Measurements from ENCODE around the gene CCNB3. TPM values are rescaled to one million over a fixed set of nuclear protein-coding genes. Genes with fewer than 3 reads are reported as not detected.

CCNB3 gene, protein sequence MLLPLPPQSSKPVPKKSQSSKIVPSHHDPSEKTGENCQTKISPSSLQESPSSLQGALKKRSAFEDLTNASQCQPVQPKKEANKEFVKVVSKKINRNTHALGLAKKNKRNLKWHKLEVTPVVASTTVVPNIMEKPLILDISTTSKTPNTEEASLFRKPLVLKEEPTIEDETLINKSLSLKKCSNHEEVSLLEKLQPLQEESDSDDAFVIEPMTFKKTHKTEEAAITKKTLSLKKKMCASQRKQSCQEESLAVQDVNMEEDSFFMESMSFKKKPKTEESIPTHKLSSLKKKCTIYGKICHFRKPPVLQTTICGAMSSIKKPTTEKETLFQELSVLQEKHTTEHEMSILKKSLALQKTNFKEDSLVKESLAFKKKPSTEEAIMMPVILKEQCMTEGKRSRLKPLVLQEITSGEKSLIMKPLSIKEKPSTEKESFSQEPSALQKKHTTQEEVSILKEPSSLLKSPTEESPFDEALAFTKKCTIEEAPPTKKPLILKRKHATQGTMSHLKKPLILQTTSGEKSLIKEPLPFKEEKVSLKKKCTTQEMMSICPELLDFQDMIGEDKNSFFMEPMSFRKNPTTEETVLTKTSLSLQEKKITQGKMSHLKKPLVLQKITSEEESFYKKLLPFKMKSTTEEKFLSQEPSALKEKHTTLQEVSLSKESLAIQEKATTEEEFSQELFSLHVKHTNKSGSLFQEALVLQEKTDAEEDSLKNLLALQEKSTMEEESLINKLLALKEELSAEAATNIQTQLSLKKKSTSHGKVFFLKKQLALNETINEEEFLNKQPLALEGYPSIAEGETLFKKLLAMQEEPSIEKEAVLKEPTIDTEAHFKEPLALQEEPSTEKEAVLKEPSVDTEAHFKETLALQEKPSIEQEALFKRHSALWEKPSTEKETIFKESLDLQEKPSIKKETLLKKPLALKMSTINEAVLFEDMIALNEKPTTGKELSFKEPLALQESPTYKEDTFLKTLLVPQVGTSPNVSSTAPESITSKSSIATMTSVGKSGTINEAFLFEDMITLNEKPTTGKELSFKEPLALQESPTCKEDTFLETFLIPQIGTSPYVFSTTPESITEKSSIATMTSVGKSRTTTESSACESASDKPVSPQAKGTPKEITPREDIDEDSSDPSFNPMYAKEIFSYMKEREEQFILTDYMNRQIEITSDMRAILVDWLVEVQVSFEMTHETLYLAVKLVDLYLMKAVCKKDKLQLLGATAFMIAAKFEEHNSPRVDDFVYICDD (N-terminal part only)
- total RNA-seq (ENCODE audit: unreplicated experiment) = 0.33 TPM
- long read RNA-seq = 0 reads

DNA sequence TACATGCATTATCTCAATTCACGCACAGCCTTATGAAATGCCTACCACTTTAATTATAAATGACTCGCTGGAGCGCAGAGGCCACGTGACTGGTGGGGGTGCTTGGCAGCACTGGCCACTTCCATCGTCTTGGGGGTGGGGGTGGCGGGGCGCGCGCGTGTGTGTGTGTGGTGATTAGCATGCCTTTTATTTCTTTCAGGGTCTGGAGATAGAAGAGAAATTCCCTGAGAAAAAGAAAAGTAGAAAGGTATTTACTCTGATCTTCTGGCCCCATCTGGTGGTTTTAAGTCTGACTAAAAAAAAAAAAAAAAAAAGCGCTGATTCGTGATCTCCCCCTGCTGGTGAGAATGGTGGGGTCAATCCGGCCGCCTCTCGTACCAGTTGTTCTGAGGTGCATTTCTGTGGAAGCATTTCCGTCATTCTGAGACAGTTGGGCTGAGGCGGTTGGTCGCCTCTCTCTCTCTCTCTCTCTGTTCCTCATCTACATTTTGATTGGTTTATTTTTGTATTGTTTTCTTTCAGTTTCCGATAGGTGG lies at the start of gene CCNB3:
Gene CCNB3 (plus strand): TSS at position 402 of the 536 bp plus-strand sequence. CDS start 80,399 bp downstream, outside the sequence.
- no peaks in the 10 kb centered on the region for H3K36me3 Mint-ChIP-seq (ENCODE audit: low read depth, unreplicated experiment)
- peak within 1 kb of the TSS; percentile 63 for H3K27ac Mint-ChIP-seq (ENCODE audit: unreplicated experiment)
- no peaks in the 10 kb centered on the region for H3K27me3 Mint-ChIP-seq (ENCODE audit: unreplicated experiment)
- TF ChIP-seq, protein P1, sequence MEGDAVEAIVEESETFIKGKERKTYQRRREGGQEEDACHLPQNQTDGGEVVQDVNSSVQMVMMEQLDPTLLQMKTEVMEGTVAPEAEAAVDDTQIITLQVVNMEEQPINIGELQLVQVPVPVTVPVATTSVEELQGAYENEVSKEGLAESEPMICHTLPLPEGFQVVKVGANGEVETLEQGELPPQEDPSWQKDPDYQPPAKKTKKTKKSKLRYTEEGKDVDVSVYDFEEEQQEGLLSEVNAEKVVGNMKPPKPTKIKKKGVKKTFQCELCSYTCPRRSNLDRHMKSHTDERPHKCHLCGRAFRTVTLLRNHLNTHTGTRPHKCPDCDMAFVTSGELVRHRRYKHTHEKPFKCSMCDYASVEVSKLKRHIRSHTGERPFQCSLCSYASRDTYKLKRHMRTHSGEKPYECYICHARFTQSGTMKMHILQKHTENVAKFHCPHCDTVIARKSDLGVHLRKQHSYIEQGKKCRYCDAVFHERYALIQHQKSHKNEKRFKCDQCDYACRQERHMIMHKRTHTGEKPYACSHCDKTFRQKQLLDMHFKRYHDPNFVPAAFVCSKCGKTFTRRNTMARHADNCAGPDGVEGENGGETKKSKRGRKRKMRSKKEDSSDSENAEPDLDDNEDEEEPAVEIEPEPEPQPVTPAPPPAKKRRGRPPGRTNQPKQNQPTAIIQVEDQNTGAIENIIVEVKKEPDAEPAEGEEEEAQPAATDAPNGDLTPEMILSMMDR (IDR thresholded peaks at IDR 0.05; ENCODE audit: unreplicated experiment) = peak; percentile 68
- H3K4me1 Mint-ChIP-seq (ENCODE audit: unreplicated experiment) = no peaks in the 10 kb centered on the region
- peak; percentile 46 for DNase-seq (ENCODE audit: low spot score)
- H3K4me3 Mint-ChIP-seq (ENCODE audit: unreplicated experiment) = peak within 1 kb of the TSS; percentile 78
- no peaks in the 10 kb centered on the region for H3K9me3 Mint-ChIP-seq (ENCODE audit: unreplicated experiment)

DNA sequence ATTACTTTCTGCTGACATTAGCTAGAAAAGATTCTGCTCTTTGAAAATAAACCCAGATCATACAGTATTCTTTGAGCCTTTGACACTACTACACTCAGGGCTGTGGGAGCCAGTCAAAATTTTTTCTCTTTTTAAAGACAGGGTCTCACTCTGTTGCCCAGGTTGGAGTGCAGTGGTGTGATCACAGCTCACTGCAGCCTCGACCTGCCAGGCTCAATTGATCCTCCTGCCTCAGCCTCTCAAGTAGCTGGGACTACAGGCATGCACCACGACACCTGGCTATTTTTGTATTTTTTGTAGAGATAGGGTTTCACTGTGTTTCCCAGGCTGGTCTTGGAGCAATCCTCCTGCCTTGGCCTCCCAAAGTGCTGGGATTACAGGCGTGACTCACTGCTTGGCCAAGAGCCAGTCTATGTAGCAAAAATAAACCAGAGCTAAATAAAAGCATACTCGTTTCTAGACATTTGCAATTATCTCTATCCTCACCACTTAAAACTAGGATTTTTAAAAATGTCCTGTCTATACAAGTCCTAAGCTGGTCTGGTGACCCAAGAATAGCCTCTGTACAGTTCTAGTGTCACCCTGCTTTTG lies 46.9 kb upstream of the CCNB3 start:
- no peak for DNase-seq (ENCODE audit: low spot score)
- Mint-ChIP-seq H3K4me1 (ENCODE audit: unreplicated experiment) (no peaks in the 10 kb centered on the region), H3K36me3 (ENCODE audit: low read depth, unreplicated experiment) (no peaks in the 10 kb centered on the region), H3K4me3 (ENCODE audit: unreplicated experiment) (no peak overlapping the region), H3K9me3 (ENCODE audit: unreplicated experiment) (no peaks in the 10 kb centered on the region), H3K27me3 (ENCODE audit: unreplicated experiment) (no peaks in the 10 kb centered on the region), H3K27ac (ENCODE audit: unreplicated experiment) (no peak overlapping the region)
- TF ChIP-seq, protein P1 (IDR thresholded peaks at IDR 0.05; ENCODE audit: unreplicated experiment) = no peak

DNA sequence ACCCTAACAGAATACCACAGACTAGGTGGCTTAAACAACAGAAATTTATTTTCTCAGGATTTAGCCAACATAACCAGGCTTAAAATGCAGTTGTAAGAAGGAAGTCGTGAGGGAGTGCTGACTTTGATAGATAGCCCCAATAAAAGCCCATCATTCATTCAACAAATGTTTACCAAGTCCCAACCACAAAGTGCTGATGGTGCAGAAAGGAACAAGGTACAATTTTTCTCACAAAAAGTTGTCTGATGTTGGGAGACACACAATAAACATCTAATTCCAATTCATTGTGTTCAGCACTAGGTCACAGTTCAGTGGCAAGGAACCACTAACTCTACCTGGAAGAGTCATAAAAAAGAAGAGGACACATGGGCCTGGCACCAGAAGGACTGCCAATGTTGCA lies 46.0 kb upstream of the CCNB3 start:
- no peaks in the 10 kb centered on the region for H3K36me3 Mint-ChIP-seq (ENCODE audit: low read depth, unreplicated experiment)
- H3K27ac Mint-ChIP-seq (ENCODE audit: unreplicated experiment) = no peak overlapping the region
- H3K9me3 Mint-ChIP-seq (ENCODE audit: unreplicated experiment) = no peaks in the 10 kb centered on the region
- TF ChIP-seq, protein P1 (IDR thresholded peaks at IDR 0.05; ENCODE audit: unreplicated experiment) = no peak
- no peaks in the 10 kb centered on the region for H3K4me1 Mint-ChIP-seq (ENCODE audit: unreplicated experiment)
- DNase-seq (ENCODE audit: low spot score) = no peak
- no peak overlapping the region for H3K4me3 Mint-ChIP-seq (ENCODE audit: unreplicated experiment)
- H3K27me3 Mint-ChIP-seq (ENCODE audit: unreplicated experiment) = no peaks in the 10 kb centered on the region

DNA sequence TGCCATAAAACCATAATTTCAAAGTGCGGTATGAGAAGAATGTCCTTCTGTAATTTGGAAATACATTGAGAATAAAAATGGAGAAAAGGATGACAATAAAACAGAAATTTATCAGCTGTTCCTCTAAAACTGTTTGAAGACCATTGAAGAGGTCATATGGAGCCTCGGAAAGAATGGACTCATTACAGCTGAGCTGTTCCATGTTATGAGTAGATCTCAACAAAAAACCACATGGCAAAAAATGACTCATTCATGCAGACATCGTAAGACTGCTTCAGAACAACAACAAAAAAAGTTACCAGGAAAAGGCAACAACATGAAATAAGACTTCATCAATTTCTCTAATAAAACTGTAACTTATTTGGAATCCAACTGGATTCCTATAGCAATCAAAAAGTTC lies 43.4 kb upstream of the CCNB3 start:
- Mint-ChIP-seq H3K27me3 (ENCODE audit: unreplicated experiment) (no peaks in the 10 kb centered on the region), H3K9me3 (ENCODE audit: unreplicated experiment) (no peaks in the 10 kb centered on the region), H3K36me3 (ENCODE audit: low read depth, unreplicated experiment) (no peaks in the 10 kb centered on the region), H3K27ac (ENCODE audit: unreplicated experiment) (no peak overlapping the region), H3K4me1 (ENCODE audit: unreplicated experiment) (no peaks in the 10 kb centered on the region), H3K4me3 (ENCODE audit: unreplicated experiment) (no peak overlapping the region)
- TF ChIP-seq, protein P1 (IDR thresholded peaks at IDR 0.05; ENCODE audit: unreplicated experiment) = no peak
- no peak for DNase-seq (ENCODE audit: low spot score)

Measured in endothelial cell (in vitro differentiated cells).